GM19043 (cell line): ENCODE results near the gene CDC73.
A peak's percentile ranks its signal among the peaks of the same experiment; 100 is the strongest.

Source experiments
- ATAC-seq: cut with Tn5 transposase; IDR thresholded peaks from one replicate; pipeline ENCODE4 v1.9.1; 2021; ENCODE audit warnings: low read depth; ENCODE audit not compliant: unreplicated experiment

The CDC73 gene

DNA sequence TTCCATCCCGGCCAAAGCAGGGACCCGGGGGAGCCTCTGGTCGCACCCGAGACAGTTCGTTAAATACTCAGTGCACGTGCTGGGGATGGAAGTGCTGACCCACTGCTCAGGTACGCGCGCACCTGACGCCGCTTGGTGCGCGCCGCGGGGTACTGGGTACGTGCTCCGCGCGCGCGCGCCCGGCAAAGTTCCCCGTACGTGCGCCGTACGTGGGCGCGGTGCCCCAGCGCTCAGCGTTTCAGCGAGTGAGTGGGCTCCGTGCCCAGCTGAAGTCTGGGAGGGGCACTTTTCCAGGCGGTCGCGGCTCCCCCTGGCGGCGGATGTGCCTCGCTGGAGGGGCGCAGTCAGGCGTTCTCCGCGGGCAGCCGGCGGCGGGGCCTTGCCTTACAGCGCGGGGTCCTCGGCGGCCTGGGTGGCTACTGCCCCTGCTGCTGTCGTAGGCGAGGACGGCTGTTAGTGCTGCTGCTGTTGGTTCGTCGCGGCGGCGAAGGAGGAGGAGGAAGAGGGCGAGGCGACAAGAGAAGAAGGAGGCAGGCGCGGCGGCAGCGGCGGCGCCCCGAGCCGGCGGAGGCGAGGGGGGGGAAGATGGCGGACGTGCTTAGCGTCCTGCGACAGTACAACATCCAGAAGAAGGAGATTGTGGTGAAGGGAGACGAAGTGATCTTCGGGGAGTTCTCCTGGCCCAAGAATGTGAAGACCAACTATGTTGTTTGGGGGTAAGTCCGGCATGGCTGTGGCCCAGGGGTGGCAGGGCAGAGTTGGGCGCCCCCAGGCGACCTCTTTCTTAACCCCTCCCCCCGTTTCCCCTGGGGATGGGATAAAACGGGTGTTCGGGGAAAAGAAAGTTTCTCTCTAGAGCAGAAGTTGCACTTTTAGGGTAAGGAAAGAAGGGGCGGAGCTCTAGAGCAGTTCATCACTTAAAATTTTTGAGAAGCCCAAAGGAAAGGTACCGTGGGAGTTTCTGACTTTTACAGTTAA, at the start of gene CDC73:
CDC73 (plus strand) TSS at position 416 of the 978 bp plus-strand sequence; CDS start at position 586, 170 bp downstream.
- ATAC-seq: peak; percentile 89

- ATAC-seq: no peak
These were observed 43.8 kb upstream of the CDC73 start for GRCh38 chr1:193077991-193078390.

DNA sequence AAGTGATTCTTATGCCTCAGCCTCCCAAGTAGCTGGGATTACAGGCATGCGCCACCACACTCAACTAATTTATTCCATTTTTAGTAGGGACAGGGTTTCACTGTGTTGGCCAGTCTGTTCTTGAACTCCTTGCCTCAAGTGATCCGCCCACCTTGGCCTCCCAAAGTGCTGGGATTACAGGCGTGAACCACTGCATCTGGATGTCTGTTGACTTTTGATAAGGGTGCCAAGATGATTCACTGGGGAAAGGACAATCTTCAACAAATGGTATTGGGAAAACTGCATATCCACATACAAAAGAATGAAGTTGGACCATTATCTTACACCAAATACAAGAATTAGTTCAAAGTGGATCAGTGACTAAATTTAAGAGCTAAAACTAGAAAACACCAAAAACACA, 42.6 kb upstream of the CDC73 start:
- ATAC-seq: no peak

GRCh38 chr1:193083365-193084088, 38.3 kb upstream of the CDC73 start:
- ATAC-seq: peak; percentile 94

GRCh38 chr1:193085263-193085662, 36.6 kb upstream of the CDC73 start:
- ATAC-seq: no peak

DNA sequence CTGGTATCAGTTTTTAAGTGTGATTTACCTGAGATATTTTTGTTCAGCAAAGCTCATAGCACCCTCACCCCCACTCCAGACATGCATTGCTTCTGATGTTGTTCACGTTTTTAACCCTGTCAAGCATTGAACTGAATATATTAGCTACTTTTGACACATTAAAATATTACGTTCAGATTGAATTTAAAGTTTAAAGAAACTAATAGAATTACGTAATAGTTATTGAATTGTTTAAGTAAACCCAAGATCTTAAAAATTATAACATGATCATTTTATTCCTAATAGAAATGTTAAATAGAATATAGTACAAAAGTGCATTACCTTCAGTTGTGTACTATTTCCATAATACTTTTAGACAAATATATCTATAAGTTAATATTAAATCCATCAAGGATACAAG, 35.5 kb upstream of the CDC73 start:
- no peak for ATAC-seq

DNA sequence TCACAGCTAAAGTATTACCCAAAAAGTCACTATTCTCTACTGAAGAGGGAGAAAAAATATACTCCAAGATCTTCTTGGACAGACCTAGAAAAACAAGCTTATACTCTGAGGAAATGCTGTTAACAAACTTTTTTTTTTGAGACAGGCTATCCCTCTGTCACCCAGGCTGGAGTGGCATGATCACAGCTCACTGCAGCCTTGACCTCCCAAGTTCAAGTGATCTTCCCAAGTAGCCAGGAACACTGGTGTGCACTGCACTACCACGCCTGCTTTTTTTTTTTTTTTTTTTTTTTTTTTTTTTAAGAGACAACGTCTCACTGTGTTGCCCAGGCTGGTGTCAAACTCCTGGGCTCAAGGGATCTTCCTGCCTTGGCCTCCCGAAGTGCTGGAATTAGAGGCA, 33.9 kb upstream of the CDC73 start:
- ATAC-seq: no peak

GRCh38 chr1:193090865-193091264, 31.0 kb upstream of the CDC73 start:
- ATAC-seq: no peak

DNA sequence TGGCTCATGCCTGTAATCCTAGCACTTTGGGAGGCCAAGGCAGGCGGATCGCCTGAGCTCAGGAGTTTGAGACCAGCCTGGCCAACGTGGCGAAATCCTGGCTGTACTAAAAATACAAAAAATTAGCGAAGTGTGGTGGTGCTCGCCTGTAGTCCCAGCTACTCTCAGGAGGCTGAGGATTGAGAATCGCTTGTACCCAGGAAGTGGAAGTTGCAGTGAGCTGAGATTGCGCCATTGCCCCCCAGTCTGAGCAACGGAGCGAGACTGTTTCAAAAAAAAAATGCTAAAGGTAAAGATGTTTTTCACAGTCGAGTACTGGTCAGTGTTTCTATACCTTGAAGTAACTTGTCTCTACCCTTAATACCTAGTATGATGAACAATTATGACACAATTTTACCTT, 27.7 kb upstream of the CDC73 start:
- no peak for ATAC-seq

DNA sequence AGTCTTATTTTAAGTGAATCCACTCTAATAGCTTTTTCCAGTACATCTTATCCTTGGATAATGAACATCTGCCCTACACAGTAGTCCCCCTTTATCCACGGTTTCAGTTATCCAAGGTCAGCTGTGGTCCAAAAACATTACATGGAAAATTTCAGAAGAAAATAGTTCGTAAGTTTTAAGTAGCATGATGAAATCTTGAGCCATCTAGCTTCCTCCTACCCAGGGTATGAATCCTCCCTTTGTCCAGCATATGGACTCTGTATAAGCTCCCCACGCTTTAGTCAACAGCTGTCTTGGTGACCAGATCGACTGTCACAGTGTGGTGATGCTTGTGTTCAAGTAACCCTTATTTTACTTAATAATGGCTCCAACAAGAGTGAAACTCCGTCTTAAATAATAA, 19.2 kb upstream of the CDC73 start:
- ATAC-seq: no peak

DNA sequence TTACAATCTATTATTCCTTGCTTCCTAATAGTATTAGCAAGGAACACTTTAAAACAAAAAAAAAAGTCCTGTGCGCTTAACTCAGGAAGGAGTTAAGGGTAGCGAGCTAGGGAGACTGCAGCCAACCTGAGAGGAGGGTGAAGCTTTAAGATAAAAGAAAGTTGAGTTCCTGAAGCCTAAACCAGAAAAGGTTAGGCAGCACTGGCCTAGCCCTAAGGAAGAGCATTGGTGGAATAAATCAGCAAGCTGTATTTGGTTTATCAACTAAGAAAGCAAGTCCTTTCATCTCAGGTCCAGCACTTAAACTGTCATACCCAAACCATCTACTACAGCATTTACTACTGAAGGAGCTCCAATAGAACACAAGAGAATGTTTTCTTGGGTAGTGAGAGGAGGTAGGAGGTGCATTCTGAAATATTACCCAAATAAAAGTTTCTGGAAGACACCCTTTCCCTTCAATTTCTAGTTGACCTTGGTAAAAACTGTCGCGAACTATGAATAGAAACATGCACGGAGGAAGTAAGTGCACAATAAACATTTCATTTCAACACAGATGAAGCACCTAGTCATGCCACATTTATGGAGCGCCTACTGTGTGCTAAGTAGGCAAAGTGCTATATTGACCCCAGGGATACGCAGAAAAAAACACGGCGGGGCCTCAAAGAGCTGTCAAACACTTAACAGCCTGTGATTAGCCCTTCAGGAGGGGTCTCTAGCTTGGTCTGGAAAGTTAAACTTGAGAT, 17.9 kb upstream of the CDC73 start:
- no peak for ATAC-seq

DNA sequence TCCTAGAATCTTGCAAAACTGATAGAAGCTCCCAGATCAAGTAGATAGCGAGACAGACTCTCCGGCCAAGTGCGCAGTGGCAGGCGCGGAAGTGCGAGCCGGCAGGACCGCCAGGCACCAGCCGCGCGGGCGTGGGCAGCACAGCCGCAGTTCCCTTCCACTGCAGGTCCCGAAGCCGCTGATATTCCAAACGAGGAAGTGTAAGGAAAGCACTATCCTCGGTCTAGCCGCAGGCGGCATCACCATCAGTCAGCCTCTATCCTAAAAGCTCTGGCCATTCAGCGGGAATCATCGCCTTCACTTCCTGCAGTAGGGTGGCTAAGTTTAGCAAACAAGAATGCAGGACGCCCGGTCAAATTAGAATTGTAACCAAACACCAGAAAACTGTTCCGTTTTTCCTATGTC, 17.3 kb upstream of the CDC73 start:
- ATAC-seq: peak; percentile 33

- peak; percentile 88 for ATAC-seq
These were observed 16.7 kb upstream of the CDC73 start, which contains the start of gene GLRX2 for GRCh38 chr1:193104907-193105820. TSS of gene GLRX2 (minus strand) at chr1:193105414. CDS start at chr1:193105382, 32 bp downstream.

DNA sequence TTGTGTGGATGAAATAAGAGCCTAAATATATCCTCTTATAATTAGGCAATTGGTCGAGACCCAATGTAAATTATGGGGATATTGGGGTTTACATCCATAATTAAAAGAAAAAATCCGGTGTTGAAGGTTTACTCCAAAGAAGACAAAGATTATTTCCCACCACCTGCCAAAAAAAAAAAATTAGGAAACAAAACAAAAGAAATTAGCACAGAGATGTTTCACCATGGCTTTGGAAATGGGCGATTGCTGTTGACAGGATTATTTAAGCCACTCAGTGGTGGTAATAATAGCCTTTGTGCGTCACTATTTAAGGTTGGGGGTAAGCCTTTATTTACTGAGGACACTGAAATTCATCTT, 16.0 kb upstream of the CDC73 start:
- no peak for ATAC-seq

- no peak for ATAC-seq
These were observed 13.4 kb upstream of the CDC73 start for GRCh38 chr1:193108471-193108870.

- no peak for ATAC-seq
These were observed 12.2 kb upstream of the CDC73 start for GRCh38 chr1:193109619-193110018.

GRCh38 chr1:193110246-193110645, 11.6 kb upstream of the CDC73 start:
- no peak for ATAC-seq

DNA sequence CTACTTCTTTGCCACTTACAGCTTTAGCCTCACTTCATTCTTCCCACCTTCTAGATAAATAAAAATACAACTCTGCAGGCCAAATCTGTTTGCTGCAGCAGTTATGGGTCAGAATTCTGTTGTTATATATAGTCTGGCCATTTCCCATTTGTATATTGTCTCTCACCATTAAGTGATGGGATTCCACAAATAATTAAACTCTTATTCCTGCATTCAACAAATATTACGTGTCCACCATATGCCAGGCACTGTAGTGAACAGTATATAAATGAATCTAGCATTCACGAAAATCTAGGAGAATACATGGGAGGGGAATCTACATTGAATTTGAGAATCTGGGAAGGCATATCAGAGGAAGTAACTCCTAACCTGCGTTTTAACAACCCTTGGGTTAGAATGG, 11.0 kb upstream of the CDC73 start:
- no peak for ATAC-seq

- no peak for ATAC-seq
These were observed 10.2 kb upstream of the CDC73 start for GRCh38 chr1:193111641-193112090.
